ENCODE measurements around the gene UBE3C. TPM values are rescaled to one million over a fixed set of nuclear protein-coding genes. Genes with fewer than 3 reads are reported as not detected.
"Not testable (repeated sequence)": the region's sequence is repeated elsewhere in the genome, so short reads cannot be mapped to it uniquely, and the experiment has no call there.

The UBE3C gene
- total RNA-seq, 2 donors from 2014 or later = 35.8 to 35.9 TPM

DNA sequence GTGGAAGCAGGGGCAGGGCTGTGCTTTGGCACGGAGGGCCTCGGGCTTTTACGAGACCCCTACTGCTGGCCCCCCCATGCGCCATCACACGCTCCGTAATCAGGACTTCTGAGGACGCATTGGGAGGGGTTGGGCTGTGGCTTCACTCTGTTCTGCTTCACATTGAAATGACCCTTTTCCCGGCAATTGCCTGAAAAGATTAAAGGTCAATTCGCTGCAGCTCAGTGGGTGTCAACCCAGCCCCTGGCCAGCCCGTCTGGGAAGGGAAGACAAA is 41.7 kb upstream of the UBE3C start:
- TF ChIP-seq POLR2A (IDR thresholded peaks at IDR 0.05) = no peak
- TF ChIP-seq CTCF (IDR thresholded peaks at IDR 0.05) = no peak
- no peak for ATAC-seq
- Histone ChIP-seq H3K27me3 (no peaks in the 10 kb centered on the region), H3K4me3 (no peak overlapping the region), H3K9me3 (no peaks in the 10 kb centered on the region), H3K27ac (no peak overlapping the region), H3K36me3 (replicated peaks in 1 of 2; ENCODE audit: insufficient read depth in 1 of 2, low read depth in 2 of 2) (no peaks in the 10 kb centered on the region), H3K4me1 (no peaks in the 10 kb centered on the region)
- 45 to 60% methylated on average over 10 of the region's 10 CpGs for WGBS, 2 donors
- intact Hi-C loops (cut with DNase I) = no loop called here
- no peak for DNase-seq

GRCh38 chr7:157097569-157097968 is 41.2 kb upstream of the UBE3C start:
- TF ChIP-seq POLR2A (IDR thresholded peaks at IDR 0.05) = no peak
- TF ChIP-seq CTCF (IDR thresholded peaks at IDR 0.05) = no peak
- ATAC-seq (no peak), DNase-seq (no peak)
- H3K9me3 ChIP-seq = no peaks in the 10 kb centered on the region
- no peaks in the 10 kb centered on the region for H3K4me1 ChIP-seq
- 47 to 50% methylated on average over 6 of the region's 6 CpGs for WGBS, 2 donors
- H3K4me3 ChIP-seq = no peak overlapping the region
- no peak overlapping the region for H3K27ac ChIP-seq
- no peaks in the 10 kb centered on the region for H3K36me3 ChIP-seq (replicated peaks in 1 of 2; ENCODE audit: insufficient read depth in 1 of 2, low read depth in 2 of 2)
- intact Hi-C loops (cut with DNase I) = no loop called here
- H3K27me3 ChIP-seq = no peaks in the 10 kb centered on the region

DNA sequence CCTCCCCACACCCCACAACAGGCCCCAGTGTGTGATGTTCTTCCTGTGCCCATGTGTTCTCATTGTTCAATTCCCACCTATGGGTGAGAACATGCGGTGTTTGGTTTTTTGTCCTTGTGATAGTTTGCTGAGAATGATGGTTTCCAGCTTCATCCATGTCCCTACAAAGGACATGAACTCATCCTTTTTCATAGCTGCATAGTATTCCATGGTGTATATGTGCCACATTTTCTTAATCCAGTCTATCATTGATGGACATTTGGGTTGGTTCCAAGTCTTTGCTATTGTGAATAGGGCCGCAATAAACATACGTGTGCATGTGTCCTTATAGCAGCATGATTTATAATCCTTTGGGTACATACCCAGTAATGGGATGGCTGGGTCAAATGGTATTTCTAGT is 38.7 kb upstream of the UBE3C start:
- H3K9me3 ChIP-seq; ATAC-seq; H3K36me3 ChIP-seq (replicated peaks in 1 of 2; ENCODE audit: insufficient read depth in 1 of 2, low read depth in 2 of 2); H3K4me3 ChIP-seq; DNase-seq; H3K27me3 ChIP-seq; H3K27ac ChIP-seq; intact Hi-C loops (cut with DNase I); H3K4me1 ChIP-seq: not testable (repeated sequence)
- WGBS, 2 donors = 59 to 93% methylated on average over 2 to 3 of the region's 3 CpGs

GRCh38 chr7:157103641-157104040 is 35.1 kb upstream of the UBE3C start:
- H3K36me3 ChIP-seq (replicated peaks in 1 of 2; ENCODE audit: insufficient read depth in 1 of 2, low read depth in 2 of 2); H3K27me3 ChIP-seq; intact Hi-C loops (cut with DNase I); H3K4me3 ChIP-seq; H3K9me3 ChIP-seq; H3K4me1 ChIP-seq; DNase-seq; H3K27ac ChIP-seq; ATAC-seq: not testable (repeated sequence)
- WGBS, 2 donors = 73 to 85% methylated on average over 2 of the region's 2 CpGs

DNA sequence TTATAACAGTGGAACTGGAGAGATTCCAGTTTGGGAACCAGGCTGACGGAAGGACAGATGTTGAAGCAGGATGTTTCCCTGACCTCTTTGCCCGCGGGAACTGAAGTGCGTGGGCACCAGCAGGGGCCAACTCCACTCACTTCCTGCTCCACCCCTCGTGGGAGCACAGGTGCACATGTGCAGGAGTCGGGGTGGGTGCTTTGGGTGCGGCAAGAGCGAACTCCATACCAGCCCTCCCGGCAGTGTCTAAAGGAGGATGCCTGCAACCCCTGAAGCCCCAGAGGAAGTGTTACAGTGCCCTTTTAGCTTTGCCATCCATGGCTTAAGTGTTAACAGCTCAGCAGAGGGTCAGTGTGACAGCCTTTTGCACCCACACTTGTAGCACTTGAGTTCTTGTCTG is 27.4 kb upstream of the UBE3C start:
- Histone ChIP-seq H3K27ac (no peak overlapping the region), H3K4me3 (no peak overlapping the region), H3K27me3 (no peaks in the 10 kb centered on the region), H3K36me3 (replicated peaks in 1 of 2; ENCODE audit: insufficient read depth in 1 of 2, low read depth in 2 of 2) (no peaks in the 10 kb centered on the region), H3K9me3 (peaks cover 0 to 6% (median 0%) of the 10 kb centered on the region in 3 donors), H3K4me1 (no peaks in the 10 kb centered on the region)
- WGBS, 2 donors = 72 to 83% methylated on average over 7 to 9 of the region's 9 CpGs
- ATAC-seq (no peak), DNase-seq (no peak)
- intact Hi-C loops (cut with DNase I) = no loop called here
- TF ChIP-seq POLR2A (IDR thresholded peaks at IDR 0.05) = no peak
- no peak for TF ChIP-seq CTCF (IDR thresholded peaks at IDR 0.05)

- Histone ChIP-seq H3K9me3 (peaks cover 0 to 6% (median 0%) of the 10 kb centered on the region in 3 donors), H3K4me3 (no peak overlapping the region), H3K36me3 (replicated peaks in 1 of 2; ENCODE audit: insufficient read depth in 1 of 2, low read depth in 2 of 2) (no peaks in the 10 kb centered on the region), H3K27me3 (no peaks in the 10 kb centered on the region), H3K4me1 (no peaks in the 10 kb centered on the region), H3K27ac (no peak overlapping the region)
- WGBS, 2 donors = 82 to 91% methylated on average over 8 of the region's 8 CpGs
- intact Hi-C loops (cut with DNase I) = no loop called here
- TF ChIP-seq POLR2A (IDR thresholded peaks at IDR 0.05) = no peak
- no peak for TF ChIP-seq CTCF (IDR thresholded peaks at IDR 0.05)
- ATAC-seq (no peak), DNase-seq (no peak)
These were observed 26.0 kb upstream of the UBE3C start for GRCh38 chr7:157112706-157113105.
